ENCODE data around the gene NADSYN1. TPM values are rescaled to one million over a fixed set of nuclear protein-coding genes. Genes with fewer than 3 reads are reported as not detected.

The NADSYN1 gene
- total and polyA plus RNA-seq, 10 donors: 68.4 to 137 (median 105) TPM

DNA sequence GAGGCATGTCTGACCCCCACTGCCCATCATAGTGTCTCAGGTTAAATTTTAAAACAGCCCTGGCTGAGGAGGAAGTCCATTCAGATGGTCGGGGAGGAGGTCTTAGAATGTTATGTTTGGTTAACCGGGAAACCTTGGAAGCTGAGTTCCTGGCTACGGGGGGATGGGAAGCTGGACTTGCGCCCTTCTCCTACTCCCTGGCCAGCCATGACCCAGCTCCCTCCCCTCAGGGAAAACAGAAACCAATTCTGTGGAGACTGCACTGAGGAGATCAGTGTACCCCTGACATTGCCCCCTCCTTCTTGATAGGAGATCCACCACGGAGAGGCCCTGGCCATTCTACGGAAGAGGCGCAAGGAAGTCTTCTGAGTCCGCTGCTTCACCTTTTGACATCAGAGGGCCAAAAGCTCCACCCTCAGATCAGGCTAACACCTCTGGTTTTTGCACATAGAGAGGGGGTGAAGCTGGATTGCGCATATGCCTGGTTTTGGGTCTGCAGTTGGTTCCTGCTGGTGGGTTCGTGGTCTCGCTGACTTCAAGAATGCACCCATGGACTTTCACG lies 92.5 kb downstream of the NADSYN1 start:
- TF ChIP-seq POLR2AphosphoS5 (IDR thresholded peaks at IDR 0.05) (no peak), CTCF (IDR thresholded peaks at IDR 0.05 in 8 of 11, conservative IDR thresholded peaks at IDR 0.05 in 3 of 11) (no peak), POLR2A (IDR thresholded peaks at IDR 0.05) (no peak)
- no peak for DNase-seq
- Histone ChIP-seq H3K9me3 (peaks cover 0 to 8% (median 0%) of the 10 kb centered on the region in 8 donors), H3K27me3 (replicated peaks in 1 of 7) (no peaks in the 10 kb centered on the region), H3K4me1 (peaks cover 0 to 11% (median 0%) of the 10 kb centered on the region in 6 donors), H3K4me3 (no peak overlapping the region), H3K36me3 (no peaks in the 10 kb centered on the region), H3K27ac (no peak overlapping the region)
- intact Hi-C loops (cut with DNase I; ENCODE audit: low total_unique reads): no loop called here
- 80 to 93% (median 90%) methylated on average over 12 of the region's 12 CpGs for WGBS, 5 donors

DNA sequence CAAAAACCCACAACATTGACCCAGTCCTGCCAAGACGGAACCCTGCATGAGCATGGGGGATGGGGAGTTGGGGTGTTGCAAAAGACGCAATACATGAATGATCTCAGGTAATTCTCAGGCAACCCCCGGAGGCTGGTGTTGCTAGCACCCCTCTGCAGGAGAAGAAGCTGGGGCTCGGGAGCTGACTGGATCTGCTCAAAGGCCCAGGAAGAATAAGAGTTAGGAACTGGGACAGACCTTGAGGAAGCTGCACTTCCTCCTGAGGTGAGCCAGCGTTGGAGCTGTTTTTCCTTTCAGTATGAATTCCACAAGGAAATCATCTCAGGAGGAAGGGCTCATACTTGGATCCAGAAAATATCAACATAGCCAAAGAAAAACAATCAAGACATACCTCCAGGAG lies 95.1 kb downstream of the NADSYN1 start, which contains the start of gene KRTAP5-9:
TSS of gene KRTAP5-9 (plus strand) at position 301 of the 400 bp plus-strand sequence. CDS start 238 bp downstream, outside the sequence.
- no peaks in the 10 kb centered on the region for H3K36me3 ChIP-seq
- no peak within 1 kb of the TSS for H3K27ac ChIP-seq
- no peak for DNase-seq
- H3K4me3 ChIP-seq: no peak within 1 kb of the TSS
- peaks cover 0 to 11% (median 0%) of the 10 kb centered on the region in 6 donors for H3K4me1 ChIP-seq
- intact Hi-C loops (cut with DNase I; ENCODE audit: low total_unique reads): no loop called here
- 69 to 80% (median 74%) methylated on average over 5 of the region's 5 CpGs for WGBS, 5 donors
- TF ChIP-seq CTCF (IDR thresholded peaks at IDR 0.05 in 8 of 11, conservative IDR thresholded peaks at IDR 0.05 in 3 of 11) (no peak), POLR2AphosphoS5 (IDR thresholded peaks at IDR 0.05) (no peak), POLR2A (IDR thresholded peaks at IDR 0.05) (no peak)
- H3K9me3 ChIP-seq: no peaks in the 10 kb centered on the region
- no peaks in the 10 kb centered on the region for H3K27me3 ChIP-seq (replicated peaks in 1 of 7)

- H3K4me3 ChIP-seq: no peak overlapping the region
- 26 to 50% (median 39%) methylated on average over 2 to 5 of the region's 5 CpGs for WGBS, 5 donors
- no peak for DNase-seq
- no peaks in the 10 kb centered on the region for H3K36me3 ChIP-seq
- H3K27ac ChIP-seq: no peak overlapping the region
- TF ChIP-seq POLR2A (IDR thresholded peaks at IDR 0.05) (no peak), POLR2AphosphoS5 (IDR thresholded peaks at IDR 0.05) (no peak)
- intact Hi-C loops (cut with DNase I; ENCODE audit: low total_unique reads): no loop called here
- no peaks in the 10 kb centered on the region for H3K9me3 ChIP-seq
- H3K27me3 ChIP-seq (replicated peaks in 1 of 7): no peaks in the 10 kb centered on the region
- peaks cover 0 to 7% (median 0%) of the 10 kb centered on the region in 6 donors for H3K4me1 ChIP-seq
Measured at GRCh38 chr11:71548716-71549151, 95.7 kb downstream of the NADSYN1 start.

Small RNA genes lying within 50 kb of the gene (microRNA-seq; reads per million reads assigned to microRNA genes)
- gene MIR6754: 0 to 0.57 (median 0) reads per million in 3 donors

Small RNA genes lying within 50 kb of the gene (small RNA-seq; reads per million reads assigned to genes)
- gene MIR6754: 0 to 0.14 (median 0) reads per million in 4 donors

Other genes starting within 250 kb of the NADSYN1 start
- 10 to 100 TPM in 5 of 7 donors, 1 to 10 TPM in 2; 5.7 to 23.8 (median 12.1) TPM for gene SHANK2, start 200.6 kb upstream of the NADSYN1 start, total RNA-seq
- gene SHANK2, start 200.6 kb upstream of the NADSYN1 start, polyA plus RNA-seq: 1 to 10 TPM in 1 of 3 donors, under 1 TPM in 2; 0.30 to 1.4 (median 0.61) TPM
- gene DHCR7, start 4.8 kb upstream of the NADSYN1 start, total RNA-seq: 10 to 100 TPM; 10.9 to 26.4 (median 18.2) TPM
- 1 to 10 TPM; 3.6 to 6.2 (median 4.4) TPM for gene DHCR7, start 4.8 kb upstream of the NADSYN1 start, polyA plus RNA-seq
- under 1 TPM in 3 of 7 donors, not detected in 4; 0.37 to 0.72 (median 0.70) TPM for gene KRTAP5-7, start 74.1 kb downstream of the NADSYN1 start, total RNA-seq
- gene KRTAP5-7, start 74.1 kb downstream of the NADSYN1 start, polyA plus RNA-seq: under 1 TPM in 1 of 3 donors, not detected in 2; 0.13 TPM
- under 1 TPM in 3 of 7 donors, not detected in 4; 0.30 to 0.63 (median 0.43) TPM for gene KRTAP5-8, start 84.8 kb downstream of the NADSYN1 start, total RNA-seq
- gene KRTAP5-8, start 84.8 kb downstream of the NADSYN1 start, polyA plus RNA-seq: under 1 TPM; 0.09 to 0.20 (median 0.13) TPM
- 1 to 10 TPM in 1 of 7 donors, under 1 TPM in 3, not detected in 3; 0.40 to 1.1 (median 0.62) TPM for gene KRTAP5-9, start 95.2 kb downstream of the NADSYN1 start, total RNA-seq
- under 1 TPM; 0.29 to 0.67 (median 0.33) TPM for gene KRTAP5-9, start 95.2 kb downstream of the NADSYN1 start, polyA plus RNA-seq
- under 1 TPM in 1 of 7 donors, not detected in 6; 0.32 TPM for gene KRTAP5-10, start 112.4 kb downstream of the NADSYN1 start, total RNA-seq
- gene KRTAP5-10, start 112.4 kb downstream of the NADSYN1 start, polyA plus RNA-seq: under 1 TPM; 0.08 to 0.17 (median 0.13) TPM
- gene KRTAP5-11, start 129.7 kb downstream of the NADSYN1 start, total RNA-seq: not detected
- gene KRTAP5-11, start 129.7 kb downstream of the NADSYN1 start, polyA plus RNA-seq: not detected

All from spleen (tissue), 11 donors.